DMS79 treated with DMSO at 0.1 percent for 48 hours (cell line): ENCODE results near the gene OR2T4.

Source experiments
- DNase-seq: peaks from one replicate; lab custom pipeline; 2025; lab: John Stamatoyannopoulos, UW

Gene OR2T4

DNA sequence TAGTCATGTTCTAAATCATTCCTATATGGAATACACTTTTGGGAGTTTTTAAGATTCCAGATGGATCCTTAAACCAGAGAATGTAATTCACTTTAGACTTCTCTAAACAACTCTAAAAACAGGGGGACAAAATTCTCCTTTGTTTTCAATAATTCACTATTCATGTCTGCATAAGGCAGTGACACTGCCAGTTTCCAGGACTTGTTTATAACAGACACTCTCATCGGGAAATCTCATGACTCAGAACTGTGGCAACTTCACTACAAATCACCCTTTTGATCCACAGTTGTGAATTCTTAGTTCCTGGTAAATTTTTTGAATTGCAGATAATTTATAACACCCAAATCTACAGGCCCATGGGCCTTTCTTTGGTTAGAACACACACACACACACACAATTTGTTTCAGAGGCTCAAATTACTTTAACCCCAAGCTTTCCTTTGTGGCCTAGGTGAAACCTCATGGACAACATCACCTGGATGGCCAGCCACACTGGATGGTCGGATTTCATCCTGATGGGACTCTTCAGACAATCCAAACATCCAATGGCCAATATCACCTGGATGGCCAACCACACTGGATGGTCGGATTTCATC lies at the start of gene OR2T4:
TSS of gene OR2T4 (plus strand) at position 545 of the 595 bp plus-strand sequence. CDS start at position 545, 0 bp downstream.
- DNase-seq, result no peak

DNA sequence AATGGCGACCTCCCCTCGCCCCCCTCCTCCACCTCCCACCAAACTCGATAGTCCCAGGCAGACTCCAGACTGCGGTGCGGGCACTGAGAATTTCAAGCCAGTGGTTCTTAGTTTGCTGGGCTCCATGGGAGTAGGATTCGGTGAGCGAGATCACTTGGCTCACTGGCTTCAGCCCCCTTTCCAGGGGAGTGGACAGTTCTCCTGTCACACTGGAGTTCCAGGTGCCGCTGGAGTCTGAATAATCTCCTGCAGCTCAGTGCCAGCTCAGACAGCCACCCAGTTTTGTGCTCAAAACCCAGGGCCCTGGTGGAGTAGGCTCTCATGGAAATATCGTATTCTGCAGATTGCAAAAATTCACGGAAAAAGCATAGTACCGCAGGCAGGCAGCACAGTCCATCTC lies 44.7 kb upstream of the OR2T4 start:
- no peak for DNase-seq

DNA sequence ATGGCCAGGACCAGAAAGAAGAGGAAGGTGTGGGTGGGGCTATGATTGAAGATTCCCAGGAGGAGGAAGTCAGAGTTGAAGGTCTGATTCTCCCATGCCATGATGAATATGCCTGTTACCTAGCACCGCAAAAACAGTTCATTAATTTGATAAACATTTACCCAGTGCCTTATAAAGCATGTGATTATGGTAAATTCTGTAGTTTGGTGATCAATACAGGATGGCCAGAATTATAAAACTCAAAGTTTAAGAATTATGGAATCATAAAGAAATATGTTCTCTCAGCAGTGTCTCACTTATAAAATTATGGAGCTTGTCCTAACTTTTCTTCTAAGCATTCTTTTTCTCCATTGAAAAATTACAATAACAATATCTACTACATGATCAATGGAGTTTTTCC lies 37.0 kb upstream of the OR2T4 start, which contains the start of gene OR2M7:
TSS of gene OR2M7 (minus strand) at position 101 of the 400 bp plus-strand sequence. CDS start at position 101, 0 bp downstream.
- no peak for DNase-seq

DNA sequence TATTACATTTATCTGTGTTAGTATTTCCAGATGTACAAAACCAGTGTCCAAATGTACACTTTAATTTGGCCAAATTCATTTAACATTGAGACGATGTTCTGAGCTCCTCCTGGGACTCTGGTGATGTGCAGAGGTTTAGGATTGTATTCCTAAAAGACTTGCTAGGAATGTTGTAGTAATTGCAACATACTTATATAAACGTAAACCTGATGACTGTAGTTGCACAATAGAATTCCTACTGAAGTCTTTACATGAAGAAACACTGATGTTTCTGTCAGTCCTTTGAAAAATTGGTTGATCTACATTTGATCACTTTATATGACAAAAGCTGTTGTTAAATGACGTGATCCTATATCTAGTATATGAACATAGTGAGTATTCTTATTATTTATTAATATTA lies 18.0 kb upstream of the OR2T4 start:
- no peak for DNase-seq

DNA sequence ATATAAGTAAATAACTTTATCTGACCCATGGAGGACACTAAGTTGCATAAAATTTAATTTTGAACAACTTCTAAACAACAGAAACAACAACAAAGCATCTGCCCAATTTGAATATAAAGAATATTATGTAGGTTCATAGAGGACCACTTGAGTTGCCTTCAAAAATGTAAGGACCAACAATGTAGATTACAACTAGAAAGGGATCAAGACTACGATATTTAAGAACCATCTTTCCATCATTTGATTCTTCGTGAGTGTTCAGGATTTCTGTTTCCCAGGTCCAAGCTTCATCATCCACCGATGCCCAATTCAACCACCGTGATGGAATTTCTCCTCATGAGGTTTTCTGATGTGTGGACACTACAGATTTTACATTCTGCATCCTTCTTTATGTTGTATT lies 13.0 kb upstream of the OR2T4 start, which contains the start of gene OR14C36:
TSS of gene OR14C36 (plus strand) at position 301 of the 400 bp plus-strand sequence. CDS start at position 301, 0 bp downstream.
- DNase-seq, result no peak

- no peak for DNase-seq
These were observed 2.0 kb upstream of the OR2T4 start for GRCh38 chr1:248359415-248359814.

- DNase-seq, result no peak
These were observed 5.1 kb downstream of the OR2T4 start for GRCh38 chr1:248366609-248367008.

- DNase-seq, result no peak
These were observed 10.9 kb downstream of the OR2T4 start for GRCh38 chr1:248372394-248372793.

GRCh38 chr1:248373761-248374160 lies 12.3 kb downstream of the OR2T4 start:
- no peak for DNase-seq

DNA sequence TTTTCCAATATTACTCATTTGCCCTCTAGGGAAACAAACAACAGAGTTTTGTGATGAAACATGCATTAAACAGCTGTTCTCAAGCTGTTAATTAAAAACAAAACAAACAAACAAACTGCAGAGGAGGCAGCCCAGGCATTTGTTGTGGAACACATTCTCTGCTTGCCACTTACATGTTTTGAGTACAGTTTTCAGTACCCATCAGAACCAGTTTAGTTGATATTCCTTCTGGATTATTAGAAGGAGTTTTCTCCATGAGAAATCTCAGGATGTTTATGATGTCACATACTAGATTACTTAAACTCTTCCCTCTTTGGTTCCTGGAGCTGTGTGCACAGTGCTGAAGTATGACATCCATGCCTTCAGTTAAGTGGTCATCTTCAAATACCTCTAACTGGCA lies 14.0 kb downstream of the OR2T4 start, which contains the start of gene OR2T6:
TSS of gene OR2T6 (plus strand) at position 301 of the 400 bp plus-strand sequence. CDS start 11,863 bp downstream, outside the sequence.
- DNase-seq, result no peak

- no peak for DNase-seq
These were observed 15.5 kb downstream of the OR2T4 start for GRCh38 chr1:248376916-248377315.

DNA sequence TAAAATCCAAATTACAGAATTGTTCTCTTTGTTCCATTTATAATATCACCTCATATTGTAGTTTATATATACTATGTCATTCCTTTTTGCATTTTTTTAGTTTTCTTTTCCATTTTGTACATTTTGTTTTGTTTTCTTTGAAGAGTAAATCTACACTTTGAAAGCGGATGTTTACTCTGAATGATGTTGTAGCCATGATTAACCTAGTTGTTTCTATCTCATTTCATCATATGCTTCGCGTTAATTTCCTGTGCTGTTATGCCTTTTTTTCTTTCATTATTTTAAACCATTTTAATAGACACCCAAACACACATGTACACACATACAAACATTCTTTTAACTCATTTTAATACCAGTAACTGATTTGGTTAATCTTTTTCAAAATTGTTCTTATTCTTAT lies 19.4 kb downstream of the OR2T4 start:
- no peak for DNase-seq

GRCh38 chr1:248388426-248388825 lies 27.0 kb downstream of the OR2T4 start:
- DNase-seq, result no peak

DNA sequence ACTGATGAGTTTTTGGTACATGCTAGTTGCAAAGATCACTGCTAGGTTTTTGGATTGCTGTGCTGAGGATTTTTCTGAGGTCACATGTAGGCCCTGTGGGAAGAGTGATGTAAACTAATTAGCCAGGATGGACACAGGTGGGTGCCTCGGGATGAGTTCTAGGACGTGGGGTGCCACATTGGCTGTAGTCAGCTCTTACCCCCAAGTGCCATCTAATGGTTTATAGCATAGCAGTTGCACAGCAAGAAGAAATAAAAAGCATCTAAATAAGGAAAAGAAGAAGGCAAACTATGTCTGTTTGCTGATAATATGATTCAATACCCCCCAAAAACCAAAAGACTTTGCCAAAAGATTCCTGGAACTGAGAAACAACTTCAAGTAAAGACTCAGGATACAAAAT lies 31.6 kb downstream of the OR2T4 start:
- DNase-seq, result no peak

- DNase-seq, result no peak
These were observed 41.3 kb downstream of the OR2T4 start, which contains the start of gene OR2T1 for GRCh38 chr1:248402748-248403147. OR2T1 (plus strand) TSS chr1:248403048; CDS start chr1:248406148, 3,100 bp downstream.

DNA sequence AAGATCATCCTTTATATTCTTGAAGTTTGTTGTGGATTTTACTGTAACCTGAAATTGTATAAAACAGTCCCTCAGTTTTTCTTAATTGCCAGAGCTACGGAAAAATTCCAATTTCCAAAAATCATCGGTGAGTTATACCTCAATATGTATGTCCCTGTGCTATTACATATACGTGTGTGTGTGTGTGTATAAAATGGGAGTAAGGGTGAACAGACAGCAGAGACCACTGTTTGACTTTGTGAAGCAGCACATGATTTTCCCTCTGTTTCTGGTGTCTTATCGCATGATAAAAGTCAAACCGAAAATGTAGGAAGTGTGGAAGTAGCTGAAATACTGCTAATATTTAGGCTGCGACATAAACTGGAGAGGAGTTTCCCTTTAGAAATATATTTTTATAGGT lies 42.6 kb downstream of the OR2T4 start:
- DNase-seq, result no peak

DNA sequence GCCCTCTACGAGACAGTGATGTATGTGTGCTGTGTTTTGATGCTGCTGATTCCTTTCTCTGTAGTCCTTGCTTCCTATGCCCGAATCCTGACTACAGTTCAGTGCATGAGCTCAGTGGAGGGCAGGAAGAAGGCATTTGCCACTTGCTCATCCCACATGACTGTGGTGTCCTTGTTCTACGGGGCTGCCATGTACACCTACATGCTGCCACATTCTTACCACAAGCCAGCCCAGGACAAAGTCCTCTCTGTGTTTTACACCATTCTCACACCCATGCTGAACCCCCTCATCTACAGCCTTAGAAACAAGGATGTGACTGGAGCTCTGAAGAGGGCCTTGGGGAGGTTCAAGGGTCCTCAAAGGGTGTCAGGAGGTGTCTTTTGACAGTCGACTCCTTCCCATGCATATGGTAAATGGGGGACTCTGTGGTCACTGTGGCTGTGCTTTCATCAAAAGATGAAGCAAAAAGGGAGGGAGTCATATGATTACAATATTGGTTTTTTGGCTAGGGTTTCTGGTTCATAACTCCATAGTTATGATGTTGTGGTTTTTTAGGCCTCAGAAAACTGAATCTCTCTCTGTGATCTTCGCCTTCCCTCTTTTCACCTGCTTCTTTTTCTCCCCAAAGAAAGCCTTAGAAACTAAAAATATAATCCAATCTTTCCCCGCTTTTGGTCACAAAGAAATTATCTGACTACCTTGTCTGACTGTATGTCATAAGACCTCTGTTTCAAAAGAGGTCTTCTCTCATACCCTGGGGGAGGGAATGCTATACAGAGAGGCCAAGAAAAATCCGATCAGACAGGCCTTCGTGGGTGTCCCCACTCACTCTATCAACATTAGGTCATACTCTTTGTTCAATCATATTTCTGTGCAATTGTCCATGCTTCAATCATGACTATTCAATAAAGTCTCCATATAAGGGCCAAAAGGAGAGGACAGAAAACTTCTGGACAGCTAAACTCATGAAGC lies 45.5 kb downstream of the OR2T4 start:
- no peak for DNase-seq
